GM12878 (cell line): ENCODE data around the gene JAML. TPM values are rescaled to one million over a fixed set of nuclear protein-coding genes. Genes with fewer than 3 reads are reported as not detected.
A peak's percentile ranks its signal among the peaks of the same experiment; 100 is the strongest.

ENCODE experiments used
- ASH2L ChIP-seq: fragments of 300-600, 200-600 bp; sonication (generic); IDR thresholded peaks from 2 replicates; pipeline ENCODE4 v1.6.1; 2017; ENCODE audit warnings: low read depth, mild to moderate bottlenecking, borderline replicate concordance
- BMI1 ChIP-seq: fragments of 450-650 bp; IDR thresholded peaks from 2 replicates; pipeline ENCODE4 v1.6.1; 2016; ENCODE audit warnings: mild to moderate bottlenecking, moderate library complexity, borderline replicate concordance
- CREM ChIP-seq: IDR thresholded peaks from 2 replicates; pipeline ENCODE4 v1.6.1; 2014; ENCODE audit warnings: antibody characterized with exemption, low read depth
- ELK1 ChIP-seq: IDR thresholded peaks from 2 replicates; pipeline ENCODE4 v1.6.1; 2012; ENCODE audit warnings: low read depth, low read length, improper control_type of control experiment
- EP300 ChIP-seq, 2 experiments: fragments of 150-350 bp in 1 of 2; IDR thresholded peaks; 2 replicates each; pipeline ENCODE4 v1.6.1; 2011 to 2012; ENCODE audit warnings: low read depth in 2 of 2, low read length in 2 of 2, borderline replicate concordance in 1 of 2, improper control_type of control experiment in 1 of 2, inconsistent platforms in 1 of 2; ENCODE audit not compliant: control insufficient read depth in 1 of 2
- GABPA ChIP-seq: IDR thresholded peaks from 2 replicates; pipeline ENCODE4 v1.6.1; 2014; ENCODE audit warnings: antibody characterized with exemption, low read depth, mild to moderate bottlenecking, inconsistent platforms
- GATAD2B ChIP-seq: fragments of 450-650 bp; conservative IDR thresholded peaks from 2 replicates; pipeline ENCODE4 v1.6.1; 2017; ENCODE audit warnings: low read depth, mild to moderate bottlenecking, moderate library complexity
- IRF3 ChIP-seq: fragments of 450-650 bp; IDR thresholded peaks from 2 replicates; pipeline ENCODE4 v1.6.1; 2014; ENCODE audit warnings: mild to moderate bottlenecking
- JUND ChIP-seq: IDR thresholded peaks from 2 replicates; pipeline ENCODE4 v1.6.1; 2012; ENCODE audit warnings: low read depth, mild to moderate bottlenecking, low read length, improper control_type of control experiment, moderate library complexity
- KAT2A ChIP-seq: conservative IDR thresholded peaks from 2 replicates; pipeline ENCODE4 v1.6.1; 2011; ENCODE audit warnings: low read depth, low read length; ENCODE audit not compliant: control insufficient read depth
- MEF2A ChIP-seq: IDR thresholded peaks from 2 replicates; pipeline ENCODE4 v1.6.1; 2011; ENCODE audit warnings: low read depth, mild to moderate bottlenecking, low read length, moderate library complexity; ENCODE audit not compliant: insufficient read depth
- MTA3 ChIP-seq: IDR thresholded peaks from 2 replicates; pipeline ENCODE4 v1.6.1; 2012; ENCODE audit warnings: low read length, inconsistent platforms, borderline replicate concordance
- MXI1 ChIP-seq: fragments of 150-350 bp; IDR thresholded peaks from 2 replicates; pipeline ENCODE4 v1.6.1; 2011; ENCODE audit warnings: low read depth, mild to moderate bottlenecking, inconsistent platforms, low read length, improper control_type of control experiment
- MYB ChIP-seq: fragments of 150-350 bp; IDR thresholded peaks from 2 replicates; pipeline ENCODE4 v1.6.1; 2014; ENCODE audit warnings: mild to moderate bottlenecking, low read depth, low read length, borderline replicate concordance
- MYC ChIP-seq: IDR thresholded peaks from 2 replicates; pipeline ENCODE4 v1.6.1; 2011; ENCODE audit warnings: mild to moderate bottlenecking, low read length, moderate library complexity, inconsistent platforms; ENCODE audit not compliant: insufficient read depth, insufficient replicate concordance, insufficient read length, severe bottlenecking
- NKRF ChIP-seq: fragments of 450-650 bp; conservative IDR thresholded peaks from 2 replicates; pipeline ENCODE4 v1.6.1; 2017; ENCODE audit warnings: mild to moderate bottlenecking, moderate library complexity
- PML ChIP-seq: IDR thresholded peaks from 2 replicates; pipeline ENCODE4 v1.6.1; 2012; ENCODE audit warnings: low read length, inconsistent platforms
- POLR2A ChIP-seq: IDR thresholded peaks from 2 replicates; pipeline ENCODE4 v1.6.1; 2011; ENCODE audit warnings: low read depth, mild to moderate bottlenecking, low read length
- POLR2AphosphoS2 ChIP-seq: IDR thresholded peaks from 2 replicates; pipeline ENCODE4 v1.6.1; 2011; ENCODE audit warnings: low read depth, mild to moderate bottlenecking, low read length, improper control_type of control experiment, moderate library complexity
- PRDM15 ChIP-seq: fragments of 450-650 bp; formaldehyde crosslinking; IDR thresholded peaks from 2 replicates; pipeline ENCODE4 v1.4.0; 2020; ENCODE audit warnings: mild to moderate bottlenecking, moderate library complexity
- SMAD1 ChIP-seq: fragments of 450-650 bp; IDR thresholded peaks from 2 replicates; pipeline ENCODE4 v1.6.1; 2018; ENCODE audit warnings: mild to moderate bottlenecking, low read depth; ENCODE audit not compliant: partially characterized antibody
- STAT1 ChIP-seq: fragments of 450-650 bp; conservative IDR thresholded peaks from 2 replicates; pipeline ENCODE4 v1.6.1; 2014; ENCODE audit warnings: antibody characterized with exemption, mild to moderate bottlenecking
- STAT3 ChIP-seq: IDR thresholded peaks from 2 replicates; pipeline ENCODE4 v1.6.1; 2011; ENCODE audit warnings: low read depth, low read length, improper control_type of control experiment
- polyA plus RNA-seq, 11 experiments: library from polyadenylated mRNA; depleted of rRNA in 4 of 11; unstranded in 6 of 11; stranded (reverse) in 5 of 11; fragments of >200 nt; fragmentation: Nextera tagmentation in 4 of 11; fragmentation: Illumina TruSeq in 1 of 11; extraction: Ambion mirVana in 4 of 11; extraction: Trizol in 1 of 11; gene quantifications; 1 replicate in 1 of 11; 2 replicates in 10 of 11; pipeline versions ENCODE4 v1.2.1 to v1.2.3, GENCODE V29; 2011 to 2016; ENCODE audit warnings: inconsistent platforms in 2 of 11, missing spikeins in 2 of 11, low read depth in 1 of 11
- total RNA-seq, 4 experiments: library from RNA; depleted of rRNA in 3 of 4; stranded (reverse); fragments of >200 nt in 3 of 4; fragmentation: Illumina TruSeq in 1 of 4; extraction: Trizol in 1 of 4; gene quantifications; 2 replicates each; pipeline versions ENCODE4 v1.2.1 to v1.2.3, GENCODE V29; 2013 to 2021

JAML gene
- total and polyA plus RNA-seq, 10 of the 15 experiments (the other 5 are each of a cell fraction or from before 2014, with no cell fraction given) = 0.60 to 8.1 (median 3.5) TPM

GRCh38 chr11:118224511-118225188 is at the start of gene JAML (continued):
- TF ChIP-seq NKRF (no peak; the same call in 1 of the 2 replicates), KAT2A (no peak), MYB (no peak), MXI1 (no peak), ELK1 (no peak), CREM (0 out of 2 replicates have a peak, but pooled peaks have one; percentile 8), MTA3 (no peak), SMAD1 (no peak), PML (peak; percentile 44; the same call in 1 of the 2 replicates), POLR2AphosphoS2 (no peak), IRF3 (no peak), MYC (no peak), STAT1 (no peak), GABPA (no peak), ASH2L (no peak), PRDM15 (CRISPR knock-in tag) (no peak), POLR2A (0 out of 2 replicates have a peak, but pooled peaks have one; percentile 35), MEF2A (no peak), GATAD2B (no peak), JUND (no peak), STAT3 (no peak), BMI1 (no peak), EP300 (IDR thresholded peaks at IDR 0.05; ENCODE audit: borderline replicate concordance in 1 of 2, control insufficient read depth in 1 of 2, low read depth in 2 of 2, low read length in 2 of 2) (peak in 1 of 2 experiments; percentile 11; a peak in 1 of 4 replicates)
